ENCODE data around the gene DBR1.

Gene DBR1

GRCh38 chr3:138186221-138186620 is 11.5 kb upstream of the DBR1 start:
- no peaks in the 10 kb centered on the region for H3K9me3 ChIP-seq (ENCODE audit: control insufficient read depth, insufficient read depth, low read depth, low read length)
- ChIA-PET POLR2A (interaction anchor here (2.2 to 2.5 kb wide), 2 partner anchors 12 to 17 kb away, joined by 8 to 22 read pairs; partner anchors contain the start of gene DBR1), CTCF (interaction anchor here (0.6 kb wide), 3 partner anchors 12 to 729 kb away, joined by 3 read pairs; no protein-coding TSS in a partner anchor)
- no peak overlapping the region for H3K27ac ChIP-seq (ENCODE audit: extremely low read depth, low read depth, low read length)
- no peaks in the 10 kb centered on the region; the same call in 1 of the 2 replicates for H3K4me1 ChIP-seq (ENCODE audit: control insufficient read depth, insufficient read depth, low read length)
- TF ChIP-seq RBAK (tag by site-specific recombination; IDR thresholded peaks at IDR 0.05): no peak
- TF ChIP-seq ZEB2 (tag by site-specific recombination; IDR thresholded peaks at IDR 0.05): no peak
- TF ChIP-seq SP2 (tag by site-specific recombination; IDR thresholded peaks at IDR 0.05): no peak
- TF ChIP-seq ZNF174 (tag by site-specific recombination; IDR thresholded peaks at IDR 0.05): no peak
- TF ChIP-seq ZNF549 (tag by site-specific recombination; IDR thresholded peaks at IDR 0.05): no peak
- no peak for TF ChIP-seq PRDM1 (tag by site-specific recombination; IDR thresholded peaks at IDR 0.05)
- peak; percentile 40; the same call in 1 of the 2 replicates for TF ChIP-seq ZBTB8A (tag by site-specific recombination; IDR thresholded peaks at IDR 0.05)
- TF ChIP-seq ZNF341 (tag by site-specific recombination; IDR thresholded peaks at IDR 0.05; ENCODE audit: low read depth): peak; percentile 83
- TF ChIP-seq ZBTB10 (tag by site-specific recombination; IDR thresholded peaks at IDR 0.05): no peak
- TF ChIP-seq PRDM6 (tag by site-specific recombination; IDR thresholded peaks at IDR 0.05): no peak
- no peak for TF ChIP-seq ZNF146 (tag by site-specific recombination; IDR thresholded peaks at IDR 0.05)
- no peak for TF ChIP-seq CTCF (tag by site-specific recombination; IDR thresholded peaks at IDR 0.05)
- TF ChIP-seq ZNF645 (tag by site-specific recombination; IDR thresholded peaks at IDR 0.05): no peak
- TF ChIP-seq ZNF600 (tag by site-specific recombination; IDR thresholded peaks at IDR 0.05): no peak
- H3K4me3 ChIP-seq (ENCODE audit: low read depth, low read length): no peak overlapping the region; the same call in 1 of the 2 replicates
- peaks cover 0 to 11% of the 10 kb centered on the region in 2 experiments; a peak in 1 of 3 replicates for H3K36me3 ChIP-seq (ENCODE audit: control insufficient read depth in 2 of 2, insufficient read depth in 1 of 2, low read length in 2 of 2)

GRCh38 chr3:138184994-138185393 is 10.3 kb upstream of the DBR1 start:
- H3K36me3 ChIP-seq (ENCODE audit: control insufficient read depth in 2 of 2, insufficient read depth in 1 of 2, low read length in 2 of 2): peaks cover 0 to 6% of the 10 kb centered on the region in 2 experiments; a peak in 1 of 3 replicates
- no peaks in the 10 kb centered on the region; the same call in 1 of the 2 replicates for H3K4me1 ChIP-seq (ENCODE audit: control insufficient read depth, insufficient read depth, low read length)
- no peak overlapping the region for H3K27ac ChIP-seq (ENCODE audit: extremely low read depth, low read depth, low read length)
- H3K9me3 ChIP-seq (ENCODE audit: control insufficient read depth, insufficient read depth, low read depth, low read length): no peaks in the 10 kb centered on the region
- no peak overlapping the region for H3K4me3 ChIP-seq (ENCODE audit: low read depth, low read length)
- TF ChIP-seq ZFP69B (tag by site-specific recombination; IDR thresholded peaks at IDR 0.05): no peak
- TF ChIP-seq GLI4 (tag by site-specific recombination; IDR thresholded peaks at IDR 0.05): no peak
- no peak for TF ChIP-seq GFI1B (tag by site-specific recombination; IDR thresholded peaks at IDR 0.05)
- TF ChIP-seq ZNF202 (tag by site-specific recombination; IDR thresholded peaks at IDR 0.05; ENCODE audit: borderline replicate concordance): no peak
- ChIA-PET CTCF (interaction anchor here (1.0 to 1.2 kb wide), 2 partner anchors 85 to 233 kb away, joined by 3 read pairs; no protein-coding TSS in a partner anchor), POLR2A (interaction anchor here (1.0 kb wide), 1 partner anchor 10 kb away, joined by 4 read pairs; the partner anchor contains the start of gene DBR1)

Measured in HEK293 (cell line).